Neural cell (in vitro differentiated cells): ENCODE results near the gene SPACA6. TPM values are rescaled to one million over a fixed set of nuclear protein-coding genes. Genes with fewer than 3 reads are reported as not detected.

ENCODE experiments used
- H2AFZ ChIP-seq: fragments of 200-600, 300-800 bp; sonication (generic), shearing (Covaris generic); 2 replicates; pipeline ENCODE4 v1.6.0; 2014; ENCODE audit warnings: low read depth, mild to moderate bottlenecking, antibody characterized with exemption, low read length, moderate library complexity
- H3F3A ChIP-seq: fragments of 200-600 bp; shearing (Covaris generic); 2 replicates; pipeline ENCODE4 v1.6.1; 2016; ENCODE audit warnings: mild to moderate bottlenecking, moderate library complexity, mixed read lengths, antibody characterized with exemption, low read length; ENCODE audit not compliant: insufficient read depth, poor library complexity, severe bottlenecking
- H3K27ac ChIP-seq: fragments of 200-600, 300-800 bp; sonication (generic), shearing (Covaris generic); 2 replicates; pipeline ENCODE4 v1.5.1; 2014; ENCODE audit warnings: mild to moderate bottlenecking, low read length, moderate library complexity
- H3K27me3 ChIP-seq: fragments of 300-800, 200-600 bp; sonication (generic), shearing (Covaris generic); 2 replicates; pipeline ENCODE4 v1.6.0; 2014; ENCODE audit warnings: mild to moderate bottlenecking, low read depth, low read length, moderate library complexity; ENCODE audit not compliant: insufficient read depth
- H3K36me3 ChIP-seq: fragments of 300-800, 200-600 bp; sonication (generic), shearing (Covaris generic); 2 replicates; pipeline ENCODE4 v1.5.1; 2014; ENCODE audit warnings: mild to moderate bottlenecking, antibody characterized with exemption, low read length, moderate library complexity; ENCODE audit not compliant: insufficient read depth
- H3K4me2 ChIP-seq: fragments of 300-800, 200-600 bp; sonication (generic), shearing (Covaris generic); 2 replicates; pipeline ENCODE4 v1.6.0; 2014; ENCODE audit warnings: mild to moderate bottlenecking, low read length
- H3K4me3 ChIP-seq: fragments of 300-800, 200-600 bp; sonication (generic), shearing (Covaris generic); 2 replicates; pipeline ENCODE4 v1.5.1; 2014; ENCODE audit warnings: mild to moderate bottlenecking, low read length, moderate library complexity
- H3K79me2 ChIP-seq: fragments of 200-600 bp; shearing (Covaris generic); replicated peaks from 2 replicates; pipeline ENCODE4 v1.6.0; 2014; ENCODE audit warnings: mild to moderate bottlenecking, low read length, moderate library complexity; ENCODE audit not compliant: insufficient read depth
- H3K9ac ChIP-seq: fragments of 300-800, 200-600 bp; sonication (generic), shearing (Covaris generic); 2 replicates; pipeline ENCODE4 v1.6.1; 2016; ENCODE audit warnings: mild to moderate bottlenecking, low read length, mixed read lengths
- H3K9me2 ChIP-seq: fragments of 200-600 bp; shearing (Covaris generic); 2 replicates; pipeline ENCODE4 v1.6.1; 2016; ENCODE audit warnings: mild to moderate bottlenecking, low read length, mixed read lengths; ENCODE audit not compliant: insufficient read depth
- H3K9me3 ChIP-seq: fragments of 200-600, 300-800 bp; sonication (generic), shearing (Covaris generic); 2 replicates; pipeline ENCODE4 v1.6.1; 2016; ENCODE audit warnings: mild to moderate bottlenecking, mixed run types, low read length, moderate library complexity, mixed read lengths
- H4K20me1 ChIP-seq: fragments of 200-600 bp; shearing (Covaris generic); 2 replicates; pipeline ENCODE4 v1.6.1; 2016; ENCODE audit warnings: mild to moderate bottlenecking, mixed run types; ENCODE audit not compliant: insufficient read depth
- CTCF ChIP-seq: fragments of 450-650 bp; IDR thresholded peaks from 2 replicates; pipeline ENCODE4 v1.5.1; 2014; ENCODE audit warnings: antibody characterized with exemption, mild to moderate bottlenecking, moderate library complexity; ENCODE audit not compliant: poor library complexity, severe bottlenecking
- EP300 ChIP-seq: fragments of 450-650 bp; conservative IDR thresholded peaks from 2 replicates; pipeline ENCODE4 v1.6.1; 2014; ENCODE audit warnings: antibody characterized with exemption, mild to moderate bottlenecking, moderate library complexity; ENCODE audit not compliant: poor library complexity, severe bottlenecking
- EZH2 ChIP-seq: fragments of 200-600, 300-800 bp; shearing (Covaris generic), sonication (generic); IDR thresholded peaks from 2 replicates; pipeline ENCODE4 v1.6.1; 2014; ENCODE audit warnings: antibody characterized with exemption, low read length, borderline replicate concordance, mild to moderate bottlenecking; ENCODE audit not compliant: insufficient read depth, poor library complexity, severe bottlenecking
- MXI1 ChIP-seq: fragments of 450-650 bp; conservative IDR thresholded peaks from 2 replicates; pipeline ENCODE4 v1.6.1; 2014; ENCODE audit warnings: antibody characterized with exemption, mild to moderate bottlenecking; ENCODE audit not compliant: poor library complexity, severe bottlenecking
- POLR2AphosphoS5 ChIP-seq: IDR thresholded peaks from 2 replicates; pipeline ENCODE4 v1.6.1; 2012
- RAD21 ChIP-seq: fragments of 450-650 bp; conservative IDR thresholded peaks from 2 replicates; pipeline ENCODE4 v1.6.1; 2014; ENCODE audit warnings: antibody characterized with exemption, mild to moderate bottlenecking, moderate library complexity
- REST ChIP-seq: IDR thresholded peaks from 2 replicates; pipeline ENCODE4 v1.6.1; 2012; ENCODE audit warnings: borderline replicate concordance
- SMC3 ChIP-seq: fragments of 450-650 bp; conservative IDR thresholded peaks from 2 replicates; pipeline ENCODE4 v1.6.1; 2014; ENCODE audit warnings: antibody characterized with exemption, mild to moderate bottlenecking, moderate library complexity; ENCODE audit not compliant: poor library complexity
- TAF1 ChIP-seq: IDR thresholded peaks from 2 replicates; pipeline ENCODE4 v1.6.1; 2012; ENCODE audit warnings: low read depth
- polyA plus RNA-seq: library from polyadenylated mRNA; depleted of rRNA; stranded (reverse); fragments of >200 nt; gene quantifications from 2 replicates; pipeline ENCODE4 v1.2.3, GENCODE V29; 2014

The SPACA6 gene
- polyA plus RNA-seq, 1 donor from 2014 or later, result 5.2 TPM

GRCh38 chr19:51746731-51747130 is 53.6 kb downstream of the SPACA6 start:
- no peak overlapping the region for H3K4me2 ChIP-seq
- no peak overlapping the region for H3K27ac ChIP-seq
- H3K27me3 ChIP-seq, result no peaks in the 10 kb centered on the region
- no peaks in the 10 kb centered on the region for H3F3A ChIP-seq
- TF ChIP-seq EP300, result no peak
- TF ChIP-seq EZH2, result no peak
- no peak for TF ChIP-seq RAD21
- no peak for TF ChIP-seq SMC3
- TF ChIP-seq POLR2AphosphoS5, result no peak
- no peak for TF ChIP-seq CTCF
- no peak for TF ChIP-seq REST
- TF ChIP-seq TAF1, result no peak
- no peak for TF ChIP-seq MXI1
- H3K9ac ChIP-seq, result no peak overlapping the region
- no peaks in the 10 kb centered on the region for H4K20me1 ChIP-seq
- no peaks in the 10 kb centered on the region for H3K79me2 ChIP-seq
- no peaks in the 10 kb centered on the region for H3K9me3 ChIP-seq
- no peaks in the 10 kb centered on the region for H3K36me3 ChIP-seq
- no peak overlapping the region for H2AFZ ChIP-seq
- no peak overlapping the region for H3K4me3 ChIP-seq
- no peaks in the 10 kb centered on the region for H3K9me2 ChIP-seq

GRCh38 chr19:51749979-51750378 is 56.8 kb downstream of the SPACA6 start:
- Histone ChIP-seq H3K79me2 (no peaks in the 10 kb centered on the region), H4K20me1 (no peaks in the 10 kb centered on the region), H2AFZ (no peak overlapping the region), H3K27ac (no peak overlapping the region), H3K9ac (no peak overlapping the region), H3F3A (no peaks in the 10 kb centered on the region), H3K9me2 (no peaks in the 10 kb centered on the region), H3K4me2 (no peak overlapping the region), H3K9me3 (no peaks in the 10 kb centered on the region), H3K36me3 (no peaks in the 10 kb centered on the region), H3K27me3 (no peaks in the 10 kb centered on the region), H3K4me3 (no peak overlapping the region)
- TF ChIP-seq EP300, result no peak
- TF ChIP-seq SMC3, result no peak
- TF ChIP-seq EZH2, result no peak
- TF ChIP-seq TAF1, result no peak
- no peak for TF ChIP-seq REST
- TF ChIP-seq MXI1, result no peak
- no peak for TF ChIP-seq POLR2AphosphoS5
- TF ChIP-seq CTCF, result no peak
- no peak for TF ChIP-seq RAD21
